Measurements from ENCODE around the gene ATP1A3.

- TF ChIP-seq CTCF (conservative IDR thresholded peaks at IDR 0.05; ENCODE audit: low read depth, low read length), result peak; percentile 84
- TF ChIP-seq EZH2 (IDR thresholded peaks at IDR 0.05; ENCODE audit: low read length, unreplicated experiment), result no peak
- TF ChIP-seq EZH2phosphoT487 (IDR thresholded peaks at IDR 0.05; ENCODE audit: borderline replicate concordance, low read length), result no peak
Measured at GRCh38 chr19:41957838-41958366, 36.1 kb downstream of the ATP1A3 start.

Measured in PC-3 (cell line).